ENCODE data around the gene DOK1.

GRCh38 chr2:74559912-74560311 is 5.4 kb downstream of the DOK1 start:
- TF ChIP-seq POLR2A (IDR thresholded peaks at IDR 0.05; ENCODE audit: low read depth): no peak
- no peak for TF ChIP-seq CTCF (IDR thresholded peaks at IDR 0.05)
- TF ChIP-seq EP300 (IDR thresholded peaks at IDR 0.05): no peak

Data from esophagus muscularis mucosa (tissue), 4 donors.